HepG2 (cell line): Measurements from ENCODE around the gene CCDC196. TPM values are rescaled to one million over a fixed set of nuclear protein-coding genes. Genes with fewer than 3 reads are reported as not detected.

ENCODE experiments used
- ATAD3A ChIP-seq: sonication (generic); formaldehyde crosslinking; IDR thresholded peaks from 2 replicates; pipeline ENCODE4 v1.4.0; 2020; ENCODE audit warnings: missing genetic modification reagents
- BORCS8-MEF2B ChIP-seq: sonication (generic); formaldehyde crosslinking; IDR thresholded peaks from 2 replicates; pipeline ENCODE4 v1.8.0; 2022; ENCODE audit warnings: mild to moderate bottlenecking, missing genetic modification reagents
- BRD4 ChIP-seq: sonication (generic); formaldehyde crosslinking; IDR thresholded peaks from 2 replicates; pipeline ENCODE4 v1.4.0; 2020; ENCODE audit warnings: missing genetic modification reagents
- CBX5 ChIP-seq: sonication (generic); formaldehyde crosslinking; IDR thresholded peaks from 2 replicates; pipeline ENCODE4 v1.4.0; 2020; ENCODE audit warnings: missing genetic modification reagents, borderline replicate concordance
- CTCF ChIP-seq: sonication (generic); formaldehyde crosslinking; IDR thresholded peaks from 2 replicates; pipeline ENCODE4 v1.5.0; 2020; ENCODE audit warnings: mild to moderate bottlenecking, missing genetic modification reagents, moderate library complexity
- EHMT2 ChIP-seq: fragments of 200-600 bp; sonication (generic); IDR thresholded peaks from 2 replicates; pipeline ENCODE4 v1.7.0; 2017; ENCODE audit warnings: antibody characterized with exemption, low read depth, low read length, borderline replicate concordance
- FOXK1 ChIP-seq: sonication (generic); formaldehyde crosslinking; IDR thresholded peaks from 2 replicates; pipeline ENCODE4 v1.4.0; 2020; ENCODE audit warnings: low read depth, missing genetic modification reagents, borderline replicate concordance
- HNF4G ChIP-seq, 2 experiments: sonication (generic) in 1 of 2; formaldehyde crosslinking in 1 of 2; IDR thresholded peaks; 2 replicates each; pipeline versions ENCODE4 v1.4.0 to v1.6.1; 2011 to 2020; ENCODE audit warnings: borderline replicate concordance in 2 of 2, low read depth in 2 of 2, mild to moderate bottlenecking in 2 of 2, low read length in 1 of 2, missing genetic modification reagents in 1 of 2, moderate library complexity in 1 of 2
- HNRNPK ChIP-seq: fragments of 200-400 bp; formaldehyde crosslinking; IDR thresholded peaks from 2 replicates; pipeline ENCODE4 v1.6.1; 2018; ENCODE audit warnings: low read length, low read depth, moderate library complexity, mild to moderate bottlenecking; ENCODE audit not compliant: poor library complexity, severe bottlenecking
- KMT2B ChIP-seq: IDR thresholded peaks from 2 replicates; pipeline ENCODE4 v1.6.1; 2016; ENCODE audit warnings: missing genetic modification reagents, missing compliant biosample characterization
- MAFG ChIP-seq: sonication (generic); formaldehyde crosslinking; IDR thresholded peaks from 2 replicates; pipeline ENCODE4 v1.5.1; 2020; ENCODE audit warnings: mild to moderate bottlenecking, missing genetic modification reagents
- NFKBIZ ChIP-seq: IDR thresholded peaks from 2 replicates; pipeline ENCODE4 v1.6.1; 2018; ENCODE audit warnings: missing genetic modification reagents, missing compliant biosample characterization
- RXRB ChIP-seq: IDR thresholded peaks from 2 replicates; pipeline ENCODE4 v1.6.1; 2016; ENCODE audit warnings: borderline replicate concordance, missing genetic modification reagents, missing compliant biosample characterization
- SIN3A ChIP-seq: IDR thresholded peaks from 2 replicates; pipeline ENCODE4 v1.6.1; 2011; ENCODE audit warnings: low read depth, mild to moderate bottlenecking, control low read depth, low read length, borderline replicate concordance
- SIN3B ChIP-seq: fragments of 150-350 bp; IDR thresholded peaks from 2 replicates; pipeline ENCODE4 v1.6.1; 2014; ENCODE audit warnings: low read length
- SP4 ChIP-seq: sonication (generic); formaldehyde crosslinking; IDR thresholded peaks from 2 replicates; pipeline ENCODE4 v1.8.1; 2023; ENCODE audit warnings: mild to moderate bottlenecking, missing genetic modification reagents
- SRSF1 ChIP-seq: fragments of 200-400 bp; formaldehyde crosslinking; optimal IDR thresholded peaks from 2 replicates; pipeline ENCODE3; 2017; ENCODE audit warnings: mild to moderate bottlenecking, low read depth, low read length, moderate library complexity
- SRY ChIP-seq: sonication (generic); formaldehyde crosslinking; IDR thresholded peaks from 2 replicates; pipeline ENCODE4 v1.8.0; 2022; ENCODE audit warnings: mild to moderate bottlenecking, missing genetic modification reagents
- TAF15 ChIP-seq: fragments of 200-400 bp; formaldehyde crosslinking; IDR thresholded peaks from one replicate; pipeline ENCODE4 v1.6.1; 2018; ENCODE audit warnings: mild to moderate bottlenecking, low read depth, low read length; ENCODE audit not compliant: poor library complexity, severe bottlenecking
- TCF7L2 ChIP-seq: IDR thresholded peaks from 2 replicates; pipeline ENCODE4 v1.6.1; 2011; ENCODE audit warnings: mild to moderate bottlenecking, low read depth, low read length, moderate library complexity
- ZFP36L1 ChIP-seq: sonication (generic); formaldehyde crosslinking; IDR thresholded peaks from 2 replicates; pipeline ENCODE4 v1.8.0; 2022; ENCODE audit warnings: mild to moderate bottlenecking, missing genetic modification reagents, moderate library complexity
- ZNF354B ChIP-seq: sonication (generic); formaldehyde crosslinking; IDR thresholded peaks from 2 replicates; pipeline ENCODE4 v1.8.0; 2022; ENCODE audit warnings: mild to moderate bottlenecking, missing genetic modification reagents
- ZNF530 ChIP-seq: sonication (generic); formaldehyde crosslinking; IDR thresholded peaks from 2 replicates; pipeline ENCODE4 v1.5.0; 2020; ENCODE audit warnings: low read depth, mild to moderate bottlenecking, missing genetic modification reagents
- ZNF562 ChIP-seq: sonication (generic); formaldehyde crosslinking; IDR thresholded peaks from 2 replicates; pipeline ENCODE4 v1.8.0; 2022; ENCODE audit warnings: missing genetic modification reagents, borderline replicate concordance
- ZNF609 ChIP-seq: sonication (generic); formaldehyde crosslinking; IDR thresholded peaks from 2 replicates; pipeline ENCODE4 v1.4.0; 2020; ENCODE audit warnings: mild to moderate bottlenecking, missing genetic modification reagents, borderline replicate concordance
- polyA plus RNA-seq, 8 experiments: library from polyadenylated mRNA; depleted of rRNA in 3 of 8; stranded (reverse) in 7 of 8; unstranded in 1 of 8; fragments of >200 nt; fragmentation: Illumina TruSeq in 4 of 8; extraction: Trizol in 4 of 8; gene quantifications; 2 replicates each; pipeline versions ENCODE4 v1.2.1 to v1.2.3, GENCODE V29; 2011 to 2016; ENCODE audit warnings: low read depth in 4 of 8, missing spikeins in 1 of 8, mixed read lengths in 1 of 8; ENCODE audit not compliant: insufficient read depth in 1 of 8
- total RNA-seq, 5 experiments: library from RNA; depleted of rRNA; stranded (reverse); fragments of >200 nt; fragmentation: Illumina TruSeq; extraction: Trizol; gene quantifications; 2 replicates each; pipeline ENCODE4 v1.2.3, GENCODE V29; 2016; ENCODE audit warnings: low read depth in 1 of 5

CCDC196 gene
- total and polyA plus RNA-seq, 2 of the 13 experiments (the other 11 are each of a cell fraction or from before 2014, with no cell fraction given): not detected

- TF ChIP-seq CBX5 (CRISPR knock-in tag): no peak
- TF ChIP-seq HNRNPK: no peak
- TF ChIP-seq BRD4 (CRISPR knock-in tag): no peak
- no peak for TF ChIP-seq KMT2B
- TF ChIP-seq SIN3B: no peak
- no peak for TF ChIP-seq NFKBIZ (CRISPR knock-in tag)
- no peak; the same call in 1 of the 2 replicates for TF ChIP-seq SIN3A
- no peak for TF ChIP-seq RXRB
- TF ChIP-seq ATAD3A (CRISPR knock-in tag): no peak
- TF ChIP-seq BORCS8-MEF2B (CRISPR knock-in tag): no peak
- no peak for TF ChIP-seq TCF7L2
- no peak for TF ChIP-seq FOXK1 (CRISPR knock-in tag)
- TF ChIP-seq ZNF562: no peak
- TF ChIP-seq ZNF354B (CRISPR knock-in tag): no peak
- no peak for TF ChIP-seq ZNF609
- no peak for TF ChIP-seq SRY (CRISPR knock-in tag)
- TF ChIP-seq SP4 (CRISPR knock-in tag): no peak
- TF ChIP-seq HNF4G (IDR thresholded peaks at IDR 0.05; ENCODE audit: borderline replicate concordance, low read depth, low read length): no peak
- TF ChIP-seq HNF4G (CRISPR knock-in tag; IDR thresholded peaks at IDR 0.05; ENCODE audit: borderline replicate concordance, low read depth): no peak
- TF ChIP-seq EHMT2: no peak
- peak; percentile 30 for TF ChIP-seq SRSF1
- TF ChIP-seq MAFG (CRISPR knock-in tag): no peak
- TF ChIP-seq ZNF530 (CRISPR knock-in tag): no peak
- TF ChIP-seq CTCF (CRISPR knock-in tag): no peak
- no peak for TF ChIP-seq TAF15
- TF ChIP-seq ZFP36L1 (CRISPR knock-in tag): no peak
Measured at GRCh38 chr14:66508846-66509621, 22.9 kb downstream of the CCDC196 start (continued).
